PC-3 (cell line): ENCODE data around the gene RNF215.

Experiments used
- CTCF ChIP-seq: fragments of 300-600 bp; sonication (generic); conservative IDR thresholded peaks from 2 replicates; pipeline ENCODE4 v1.5.1; 2017; ENCODE audit warnings: antibody characterized with exemption, low read depth, mild to moderate bottlenecking, low read length
- EZH2phosphoT487 ChIP-seq: fragments of 300-600 bp; sonication (generic); IDR thresholded peaks from 2 replicates; pipeline ENCODE4 v1.6.1; 2018; ENCODE audit warnings: mild to moderate bottlenecking, antibody characterized with exemption, low read length, borderline replicate concordance

GRCh38 chr22:30426388-30427353, 39.5 kb upstream of the RNF215 start:
- TF ChIP-seq CTCF (peak; percentile 70), EZH2phosphoT487 (no peak)
